Measurements from ENCODE around the gene NUP98.

Gene NUP98

GRCh38 chr11:3797329-3798090 lies at the start of gene NUP98:
Gene NUP98, minus strand, starts transcription at chr11:3797554. Its CDS starts 15,437 bp downstream, at chr11:3782117.
- peaks cover 7% of the 10 kb centered on the region for H3K4me1 ChIP-seq (ENCODE audit: control insufficient read depth, insufficient read depth, low read length)
- peak within 1 kb of the TSS; percentile 91 for H3K9ac ChIP-seq (ENCODE audit: low read depth, low read length)
- H3K27me3 ChIP-seq (ENCODE audit: control insufficient read depth, insufficient read depth, low read length) = no peaks in the 10 kb centered on the region
- peaks cover 30% of the 10 kb centered on the region for H3K36me3 ChIP-seq (ENCODE audit: control insufficient read depth, insufficient read depth, low read length)
- H3K9me3 ChIP-seq (ENCODE audit: control insufficient read depth, insufficient read depth, low read length) = no peaks in the 10 kb centered on the region
- H3K27ac ChIP-seq (ENCODE audit: low read depth, low read length) = peak within 1 kb of the TSS; percentile 96
- peak within 1 kb of the TSS; percentile 97 for H3K4me3 ChIP-seq (ENCODE audit: low read depth, low read length)

GRCh38 chr11:3845670-3846069 lies 48.3 kb upstream of the NUP98 start:
- Histone ChIP-seq H3K4me3 (ENCODE audit: low read depth, low read length) (no peak overlapping the region), H3K36me3 (ENCODE audit: control insufficient read depth, insufficient read depth, low read length) (no peaks in the 10 kb centered on the region)

GRCh38 chr11:3845246-3845645 lies 47.9 kb upstream of the NUP98 start:
- H3K9ac ChIP-seq (ENCODE audit: low read depth, low read length) = no peak overlapping the region
- no peak overlapping the region for H3K27ac ChIP-seq (ENCODE audit: low read depth, low read length)
- H3K4me1 ChIP-seq (ENCODE audit: control insufficient read depth, insufficient read depth, low read length) = peaks cover 6% of the 10 kb centered on the region; the same call in 1 of the 2 replicates
- H3K9me3 ChIP-seq (ENCODE audit: control insufficient read depth, insufficient read depth, low read length) = no peaks in the 10 kb centered on the region
- H3K36me3 ChIP-seq (ENCODE audit: control insufficient read depth, insufficient read depth, low read length) = no peaks in the 10 kb centered on the region
- no peaks in the 10 kb centered on the region for H3K27me3 ChIP-seq (ENCODE audit: control insufficient read depth, insufficient read depth, low read length)
- no peak overlapping the region for H3K4me3 ChIP-seq (ENCODE audit: low read depth, low read length)

More at GRCh38 chr11:3845670-3846069, 48.3 kb upstream of the NUP98 start:
- Histone ChIP-seq H3K9me3 (ENCODE audit: control insufficient read depth, insufficient read depth, low read length) (no peaks in the 10 kb centered on the region), H3K27me3 (ENCODE audit: control insufficient read depth, insufficient read depth, low read length) (no peaks in the 10 kb centered on the region), H3K27ac (ENCODE audit: low read depth, low read length) (no peak overlapping the region), H3K9ac (ENCODE audit: low read depth, low read length) (no peak overlapping the region), H3K4me1 (ENCODE audit: control insufficient read depth, insufficient read depth, low read length) (peaks cover 6% of the 10 kb centered on the region; the same call in 1 of the 2 replicates)

DNA sequence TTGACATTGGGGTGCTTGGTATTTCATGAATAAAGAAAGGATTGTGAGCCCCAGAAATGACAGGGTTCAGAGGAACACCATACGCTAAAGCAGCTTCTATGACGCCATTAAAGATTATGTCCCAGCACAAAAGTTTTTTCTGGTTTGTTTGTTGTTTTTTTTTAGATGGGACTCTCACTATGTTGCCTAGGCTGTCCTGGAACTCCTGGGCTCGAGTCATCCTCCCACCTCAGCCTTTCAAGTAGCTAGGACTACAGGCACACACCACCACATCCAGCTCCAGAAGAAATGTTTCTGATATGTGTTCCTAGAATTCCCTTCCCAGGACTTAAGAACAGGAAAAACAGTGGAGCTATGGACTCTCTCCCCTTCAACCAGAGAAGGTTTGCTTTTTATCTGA lies 46.0 kb upstream of the NUP98 start:
- Histone ChIP-seq H3K4me3 (ENCODE audit: low read depth, low read length) (no peak overlapping the region), H3K4me1 (ENCODE audit: control insufficient read depth, insufficient read depth, low read length) (peaks cover 11% of the 10 kb centered on the region), H3K27ac (ENCODE audit: low read depth, low read length) (no peak overlapping the region), H3K9me3 (ENCODE audit: control insufficient read depth, insufficient read depth, low read length) (no peaks in the 10 kb centered on the region), H3K27me3 (ENCODE audit: control insufficient read depth, insufficient read depth, low read length) (no peaks in the 10 kb centered on the region), H3K9ac (ENCODE audit: low read depth, low read length) (no peak overlapping the region), H3K36me3 (ENCODE audit: control insufficient read depth, insufficient read depth, low read length) (no peaks in the 10 kb centered on the region)

- Histone ChIP-seq H3K27ac (ENCODE audit: low read depth, low read length) (peak overlapping the region; percentile 69), H3K4me3 (ENCODE audit: low read depth, low read length) (peak overlapping the region; percentile 61), H3K9me3 (ENCODE audit: control insufficient read depth, insufficient read depth, low read length) (no peaks in the 10 kb centered on the region), H3K9ac (ENCODE audit: low read depth, low read length) (no peak overlapping the region; the same call in 1 of the 2 replicates), H3K27me3 (ENCODE audit: control insufficient read depth, insufficient read depth, low read length) (no peaks in the 10 kb centered on the region), H3K4me1 (ENCODE audit: control insufficient read depth, insufficient read depth, low read length) (peaks cover 17% of the 10 kb centered on the region), H3K36me3 (ENCODE audit: control insufficient read depth, insufficient read depth, low read length) (no peaks in the 10 kb centered on the region)
Measured at GRCh38 chr11:3841426-3842350, 44.3 kb upstream of the NUP98 start.

GRCh38 chr11:3840870-3841425 lies 43.6 kb upstream of the NUP98 start, which contains the start of gene RHOG:
Gene RHOG, minus strand, starts transcription at chr11:3840959. Its CDS starts 12,821 bp downstream, at chr11:3828138.
- Histone ChIP-seq H3K9me3 (ENCODE audit: control insufficient read depth, insufficient read depth, low read length) (no peaks in the 10 kb centered on the region), H3K4me1 (ENCODE audit: control insufficient read depth, insufficient read depth, low read length) (peaks cover 17% of the 10 kb centered on the region), H3K27me3 (ENCODE audit: control insufficient read depth, insufficient read depth, low read length) (no peaks in the 10 kb centered on the region), H3K27ac (ENCODE audit: low read depth, low read length) (peak within 1 kb of the TSS; percentile 69), H3K36me3 (ENCODE audit: control insufficient read depth, insufficient read depth, low read length) (no peaks in the 10 kb centered on the region), H3K9ac (ENCODE audit: low read depth, low read length) (peak within 1 kb of the TSS; percentile 13; the same call in 1 of the 2 replicates), H3K4me3 (ENCODE audit: low read depth, low read length) (peak within 1 kb of the TSS; percentile 88)

DNA sequence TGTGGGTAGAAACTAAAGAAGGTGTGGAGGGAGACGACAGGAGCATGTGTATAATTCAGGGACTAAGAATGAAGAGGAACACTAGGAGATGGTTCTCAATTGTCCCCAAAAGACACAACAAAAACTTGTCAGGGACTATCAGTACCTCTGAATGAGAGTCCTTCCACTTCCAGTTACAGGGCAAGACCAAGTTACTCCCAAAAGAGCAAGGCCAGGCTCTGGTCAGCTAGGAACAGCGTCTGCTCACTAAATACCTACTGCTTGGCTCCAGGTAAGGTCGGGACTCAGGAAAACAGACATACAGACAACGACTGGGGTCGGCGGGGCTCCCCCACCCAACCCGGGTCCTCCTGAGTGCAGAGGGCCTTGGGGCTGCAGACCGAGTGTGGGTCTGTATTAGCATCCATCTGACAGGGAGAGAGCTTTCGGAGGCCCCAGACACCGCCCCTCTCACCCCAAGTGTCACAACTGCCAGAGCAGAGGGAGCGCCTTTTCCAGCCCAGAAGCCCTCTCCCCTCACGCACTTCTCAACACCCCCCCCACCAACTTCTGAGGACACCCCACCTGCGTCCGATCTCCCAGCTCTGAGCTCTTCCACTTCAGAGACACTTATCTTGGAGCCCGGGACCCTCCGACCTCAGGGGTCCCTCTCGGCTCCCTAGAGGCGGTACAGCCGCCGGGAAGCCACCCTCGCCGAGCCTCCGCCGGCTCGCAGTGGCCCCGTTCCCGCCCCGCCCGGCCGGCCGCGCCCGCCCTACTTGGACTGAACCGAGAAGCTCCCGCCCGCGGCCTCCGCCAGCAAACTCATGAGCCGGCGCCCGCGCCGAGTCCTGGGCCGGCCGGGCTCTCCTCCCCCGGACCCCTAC lies 42.9 kb upstream of the NUP98 start:
- H3K27me3 ChIP-seq (ENCODE audit: control insufficient read depth, insufficient read depth, low read length) = no peaks in the 10 kb centered on the region
- H3K27ac ChIP-seq (ENCODE audit: low read depth, low read length) = peak overlapping the region; percentile 47
- H3K4me3 ChIP-seq (ENCODE audit: low read depth, low read length) = peak overlapping the region; percentile 88
- peaks cover 20% of the 10 kb centered on the region for H3K4me1 ChIP-seq (ENCODE audit: control insufficient read depth, insufficient read depth, low read length)
- peaks cover under 1% of the 10 kb centered on the region; the same call in 1 of the 2 replicates for H3K36me3 ChIP-seq (ENCODE audit: control insufficient read depth, insufficient read depth, low read length)
- no peaks in the 10 kb centered on the region for H3K9me3 ChIP-seq (ENCODE audit: control insufficient read depth, insufficient read depth, low read length)
- H3K9ac ChIP-seq (ENCODE audit: low read depth, low read length) = peak overlapping the region; percentile 13; the same call in 1 of the 2 replicates

GRCh38 chr11:3838504-3838903 lies 41.1 kb upstream of the NUP98 start:
- Histone ChIP-seq H3K4me1 (ENCODE audit: control insufficient read depth, insufficient read depth, low read length) (peaks cover 31% of the 10 kb centered on the region), H3K27ac (ENCODE audit: low read depth, low read length) (no peak overlapping the region), H3K36me3 (ENCODE audit: control insufficient read depth, insufficient read depth, low read length) (peaks cover 4% of the 10 kb centered on the region; the same call in 1 of the 2 replicates), H3K9ac (ENCODE audit: low read depth, low read length) (no peak overlapping the region), H3K27me3 (ENCODE audit: control insufficient read depth, insufficient read depth, low read length) (no peaks in the 10 kb centered on the region), H3K4me3 (ENCODE audit: low read depth, low read length) (no peak overlapping the region), H3K9me3 (ENCODE audit: control insufficient read depth, insufficient read depth, low read length) (no peaks in the 10 kb centered on the region)

DNA sequence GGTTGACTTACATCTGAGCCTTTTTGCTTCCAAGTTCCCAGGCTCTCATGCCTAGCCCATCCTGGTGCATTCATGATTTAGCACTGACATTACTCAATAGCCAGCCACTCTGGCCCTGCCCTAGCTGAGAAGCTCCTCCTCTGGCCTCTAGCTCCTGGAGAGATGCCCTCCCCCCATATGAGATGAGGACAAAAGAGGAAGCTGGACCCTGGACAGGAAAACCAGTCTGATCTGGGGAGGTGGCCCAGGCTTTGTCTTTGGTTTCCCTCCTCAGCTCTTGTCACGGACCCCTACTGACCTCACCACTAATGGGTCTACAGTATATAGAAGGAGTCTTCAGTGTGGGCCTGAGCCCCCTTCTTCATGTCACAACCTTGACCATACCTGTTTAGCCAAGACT lies 40.4 kb upstream of the NUP98 start:
- Histone ChIP-seq H3K9me3 (ENCODE audit: control insufficient read depth, insufficient read depth, low read length) (no peaks in the 10 kb centered on the region), H3K4me3 (ENCODE audit: low read depth, low read length) (no peak overlapping the region), H3K27me3 (ENCODE audit: control insufficient read depth, insufficient read depth, low read length) (no peaks in the 10 kb centered on the region), H3K9ac (ENCODE audit: low read depth, low read length) (no peak overlapping the region), H3K27ac (ENCODE audit: low read depth, low read length) (no peak overlapping the region), H3K36me3 (ENCODE audit: control insufficient read depth, insufficient read depth, low read length) (peaks cover 6% of the 10 kb centered on the region; the same call in 1 of the 2 replicates), H3K4me1 (ENCODE audit: control insufficient read depth, insufficient read depth, low read length) (peaks cover 31% of the 10 kb centered on the region)

GRCh38 chr11:3836903-3837302 lies 39.5 kb upstream of the NUP98 start:
- H3K9ac ChIP-seq (ENCODE audit: low read depth, low read length) = no peak overlapping the region
- H3K4me3 ChIP-seq (ENCODE audit: low read depth, low read length) = no peak overlapping the region
- H3K4me1 ChIP-seq (ENCODE audit: control insufficient read depth, insufficient read depth, low read length) = peaks cover 29% of the 10 kb centered on the region
- peaks cover 9% of the 10 kb centered on the region; the same call in 1 of the 2 replicates for H3K36me3 ChIP-seq (ENCODE audit: control insufficient read depth, insufficient read depth, low read length)
- no peak overlapping the region for H3K27ac ChIP-seq (ENCODE audit: low read depth, low read length)
- H3K27me3 ChIP-seq (ENCODE audit: control insufficient read depth, insufficient read depth, low read length) = no peaks in the 10 kb centered on the region
- H3K9me3 ChIP-seq (ENCODE audit: control insufficient read depth, insufficient read depth, low read length) = no peaks in the 10 kb centered on the region

All from HUES48 (cell line).